ENCODE measurements around the gene LRRC55.
"Not testable (repeated sequence)": the region's sequence is repeated elsewhere in the genome, so short reads cannot be mapped to it uniquely, and the experiment has no call there.

Gene LRRC55

DNA sequence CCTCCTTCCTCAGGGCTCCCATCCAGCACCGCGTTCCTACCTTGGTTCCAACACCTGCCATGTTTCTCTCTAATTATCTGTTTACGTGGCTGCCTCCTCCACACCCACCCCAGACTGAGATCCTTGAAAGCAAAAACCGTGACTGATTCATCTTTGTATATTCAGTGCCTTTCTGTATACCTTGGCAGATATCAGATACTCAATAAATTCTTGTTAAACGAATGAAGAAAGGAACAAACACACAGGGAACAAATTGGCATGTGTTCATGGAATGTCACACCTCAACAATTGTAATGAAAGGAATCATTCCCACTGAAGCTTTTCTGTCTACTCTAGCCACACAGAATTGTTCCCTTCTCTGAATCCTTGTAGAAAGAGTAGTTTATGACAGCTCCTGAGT lies 20.4 kb upstream of the LRRC55 start:
- Histone ChIP-seq H3K36me3 (ENCODE audit: insufficient read depth, low read length) (no peaks in the 10 kb centered on the region), H3K4me3 (ENCODE audit: low read length) (no peak overlapping the region), H3K27me3 (ENCODE audit: insufficient read depth, low read length) (no peaks in the 10 kb centered on the region), H3K4me1 (ENCODE audit: insufficient read depth, low read length) (peaks cover 4% of the 10 kb centered on the region), H3K9me3 (ENCODE audit: insufficient read depth, low read depth, low read length) (no peaks in the 10 kb centered on the region), H3K27ac (ENCODE audit: low read depth, low read length) (no peak overlapping the region), H3K9ac (ENCODE audit: low read depth, low read length) (no peak overlapping the region)
- 84% methylated on average over 5 of the region's 5 CpGs for WGBS

- no peaks in the 10 kb centered on the region for H3K27me3 ChIP-seq (ENCODE audit: insufficient read depth, low read length)
- 76% methylated on average over 6 of the region's 6 CpGs for WGBS
These were observed 19.4 kb upstream of the LRRC55 start for GRCh38 chr11:57162179-57162898.

GRCh38 chr11:57163160-57163868 lies 18.4 kb upstream of the LRRC55 start:
- WGBS: 87% methylated on average over 6 of the region's 6 CpGs
- no peak overlapping the region for H3K9ac ChIP-seq (ENCODE audit: low read depth, low read length)
- H3K4me3 ChIP-seq (ENCODE audit: low read length): no peak overlapping the region
- no peaks in the 10 kb centered on the region for H3K36me3 ChIP-seq (ENCODE audit: insufficient read depth, low read length)
- no peaks in the 10 kb centered on the region for H3K27me3 ChIP-seq (ENCODE audit: insufficient read depth, low read length)
- H3K4me1 ChIP-seq (ENCODE audit: insufficient read depth, low read length): no peaks in the 10 kb centered on the region
- no peak overlapping the region for H3K27ac ChIP-seq (ENCODE audit: low read depth, low read length)
- H3K9me3 ChIP-seq (ENCODE audit: insufficient read depth, low read depth, low read length): peaks cover 4% of the 10 kb centered on the region; the same call in 1 of the 2 replicates

More at GRCh38 chr11:57162179-57162898, 19.4 kb upstream of the LRRC55 start:
- Histone ChIP-seq H3K4me1 (ENCODE audit: insufficient read depth, low read length) (no peaks in the 10 kb centered on the region), H3K4me3 (ENCODE audit: low read length) (no peak overlapping the region), H3K9me3 (ENCODE audit: insufficient read depth, low read depth, low read length) (no peaks in the 10 kb centered on the region), H3K9ac (ENCODE audit: low read depth, low read length) (no peak overlapping the region), H3K27ac (ENCODE audit: low read depth, low read length) (no peak overlapping the region), H3K36me3 (ENCODE audit: insufficient read depth, low read length) (no peaks in the 10 kb centered on the region)

DNA sequence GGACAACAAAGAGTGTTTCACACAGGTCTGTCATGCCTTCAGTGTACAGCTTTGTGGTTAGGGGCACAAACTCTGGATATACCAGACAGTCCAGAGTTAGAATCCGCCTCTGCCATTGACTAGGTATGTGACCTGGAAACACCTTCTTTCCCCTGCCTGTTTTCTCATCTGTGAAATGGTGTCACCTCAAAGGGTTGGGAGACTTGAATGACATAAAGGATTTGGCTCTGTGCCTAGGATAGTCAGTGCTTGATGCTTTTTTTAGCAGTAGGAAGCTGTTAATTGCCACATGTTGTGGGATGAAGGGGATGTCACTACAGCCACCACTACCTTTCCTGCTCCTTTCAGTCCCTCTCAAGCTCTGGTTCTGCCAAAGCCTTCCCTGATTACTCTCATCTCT lies 17.4 kb upstream of the LRRC55 start:
- Histone ChIP-seq H3K9ac (ENCODE audit: low read depth, low read length) (no peak overlapping the region), H3K9me3 (ENCODE audit: insufficient read depth, low read depth, low read length) (peaks cover 5% of the 10 kb centered on the region; the same call in 1 of the 2 replicates), H3K27me3 (ENCODE audit: insufficient read depth, low read length) (no peaks in the 10 kb centered on the region), H3K27ac (ENCODE audit: low read depth, low read length) (no peak overlapping the region), H3K4me1 (ENCODE audit: insufficient read depth, low read length) (no peaks in the 10 kb centered on the region), H3K4me3 (ENCODE audit: low read length) (no peak overlapping the region), H3K36me3 (ENCODE audit: insufficient read depth, low read length) (no peaks in the 10 kb centered on the region)
- 89% methylated on average over 1 of the region's 1 CpG for WGBS

DNA sequence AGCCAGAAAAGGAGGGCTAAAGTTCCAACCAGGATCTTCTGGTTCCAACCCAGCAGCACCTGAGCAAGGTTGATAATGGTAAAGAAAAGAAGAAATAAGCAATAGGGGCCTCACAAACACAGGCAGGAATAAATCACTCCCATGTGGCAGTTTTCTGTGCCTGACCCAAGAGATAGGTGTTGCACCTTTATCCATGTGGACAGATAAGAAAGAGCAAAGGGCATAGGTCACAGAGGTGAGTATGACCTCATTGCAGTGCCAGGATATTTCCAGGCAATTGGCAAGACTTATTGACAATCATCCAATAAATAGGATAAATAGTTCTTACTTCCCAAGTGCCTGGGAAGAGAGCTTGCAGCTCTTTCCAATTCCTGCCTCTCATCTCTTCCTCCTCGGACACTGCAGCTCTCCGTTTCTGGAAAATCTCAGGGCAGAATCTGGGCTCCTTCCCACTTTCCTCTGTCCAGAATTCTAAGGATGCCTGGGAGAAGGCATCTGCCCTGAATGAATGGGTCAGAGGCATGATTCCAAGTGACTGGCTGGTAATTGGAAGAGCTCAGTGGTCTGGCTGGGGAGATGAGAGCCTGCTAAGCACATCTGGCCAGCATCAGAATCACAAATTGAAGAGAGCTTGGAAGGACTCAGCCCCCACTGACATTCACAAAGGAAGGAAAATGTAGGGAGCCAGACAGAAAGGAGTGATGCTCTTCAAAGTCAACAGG lies 14.5 kb upstream of the LRRC55 start:
- H3K27me3 ChIP-seq (ENCODE audit: insufficient read depth, low read length): no peaks in the 10 kb centered on the region
- H3K27ac ChIP-seq (ENCODE audit: low read depth, low read length): no peak overlapping the region
- WGBS: 88% methylated on average over 2 of the region's 2 CpGs
- H3K4me1 ChIP-seq (ENCODE audit: insufficient read depth, low read length): no peaks in the 10 kb centered on the region
- peaks cover 10% of the 10 kb centered on the region; the same call in 1 of the 2 replicates for H3K9me3 ChIP-seq (ENCODE audit: insufficient read depth, low read depth, low read length)
- no peaks in the 10 kb centered on the region for H3K36me3 ChIP-seq (ENCODE audit: insufficient read depth, low read length)
- no peak overlapping the region for H3K9ac ChIP-seq (ENCODE audit: low read depth, low read length)
- H3K4me3 ChIP-seq (ENCODE audit: low read length): no peak overlapping the region

GRCh38 chr11:57169732-57170313 lies 11.9 kb upstream of the LRRC55 start:
- 93% methylated on average over 2 of the region's 2 CpGs for WGBS
- peaks cover 10% of the 10 kb centered on the region; the same call in 1 of the 2 replicates for H3K9me3 ChIP-seq (ENCODE audit: insufficient read depth, low read depth, low read length)
- not testable (repeated sequence) for H3K4me3 ChIP-seq (ENCODE audit: low read length)

DNA sequence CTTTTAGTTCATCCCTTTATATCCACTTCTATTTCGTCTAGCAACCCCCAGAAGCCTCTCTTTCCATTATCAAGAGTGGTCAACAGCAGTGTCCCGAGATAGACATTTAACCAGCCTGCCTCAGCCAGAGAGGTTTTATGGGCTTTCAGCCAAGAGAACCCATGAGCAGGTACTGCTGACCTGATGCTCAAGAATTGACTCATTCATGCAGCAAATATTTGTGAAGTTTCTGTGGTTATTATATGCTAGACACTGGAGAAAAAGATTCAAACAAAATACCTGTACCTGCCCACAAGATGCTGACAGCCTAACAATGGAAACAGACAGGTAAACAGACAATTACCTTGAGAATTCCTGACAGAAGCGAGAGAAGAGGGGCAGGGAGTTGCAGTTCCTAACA lies 9.7 kb upstream of the LRRC55 start:
- WGBS: 86% methylated on average over 3 of the region's 3 CpGs
- no peak overlapping the region for H3K27ac ChIP-seq (ENCODE audit: low read depth, low read length)
- H3K9ac ChIP-seq (ENCODE audit: low read depth, low read length): no peak overlapping the region
- no peaks in the 10 kb centered on the region for H3K4me1 ChIP-seq (ENCODE audit: insufficient read depth, low read length)
- H3K36me3 ChIP-seq (ENCODE audit: insufficient read depth, low read length): no peaks in the 10 kb centered on the region
- no peak overlapping the region for H3K4me3 ChIP-seq (ENCODE audit: low read length)
- H3K9me3 ChIP-seq (ENCODE audit: insufficient read depth, low read depth, low read length): peaks cover 10% of the 10 kb centered on the region; the same call in 1 of the 2 replicates
- no peaks in the 10 kb centered on the region for H3K27me3 ChIP-seq (ENCODE audit: insufficient read depth, low read length)

More at GRCh38 chr11:57169732-57170313, 11.9 kb upstream of the LRRC55 start:
- H3K4me1 ChIP-seq (ENCODE audit: insufficient read depth, low read length); H3K36me3 ChIP-seq (ENCODE audit: insufficient read depth, low read length); H3K27me3 ChIP-seq (ENCODE audit: insufficient read depth, low read length); H3K9ac ChIP-seq (ENCODE audit: low read depth, low read length); H3K27ac ChIP-seq (ENCODE audit: low read depth, low read length): not testable (repeated sequence)

DNA sequence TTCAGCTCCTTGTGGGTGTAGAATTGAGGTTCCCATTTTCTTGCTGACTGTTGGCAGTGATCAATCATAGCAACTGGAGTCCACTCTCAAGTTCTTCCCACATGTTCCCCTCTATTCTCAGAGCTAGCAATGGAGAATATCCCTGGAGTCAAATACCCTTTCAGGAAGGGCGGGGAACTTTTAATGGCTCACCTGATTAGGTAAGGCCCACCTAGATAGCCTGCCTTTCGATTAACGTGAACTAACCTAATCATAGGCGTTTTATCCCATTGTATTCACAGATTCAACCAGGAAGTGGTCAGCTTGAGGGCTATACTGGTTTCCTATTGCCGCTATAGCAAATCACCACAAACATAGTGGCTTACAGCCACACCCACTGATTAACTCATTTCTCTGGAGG lies 7.1 kb upstream of the LRRC55 start:
- H3K27ac ChIP-seq (ENCODE audit: low read depth, low read length): no peak overlapping the region
- no peak overlapping the region for H3K4me3 ChIP-seq (ENCODE audit: low read length)
- H3K4me1 ChIP-seq (ENCODE audit: insufficient read depth, low read length): no peaks in the 10 kb centered on the region; the same call in 1 of the 2 replicates
- no peaks in the 10 kb centered on the region for H3K36me3 ChIP-seq (ENCODE audit: insufficient read depth, low read length)
- 0 out of 2 replicates have a peak, but pooled peaks cover 4% of the 10 kb centered on the region for H3K9me3 ChIP-seq (ENCODE audit: insufficient read depth, low read depth, low read length)
- H3K9ac ChIP-seq (ENCODE audit: low read depth, low read length): no peak overlapping the region
- 94% methylated on average over 5 of the region's 5 CpGs for WGBS
- H3K27me3 ChIP-seq (ENCODE audit: insufficient read depth, low read length): peaks cover 10% of the 10 kb centered on the region

- Histone ChIP-seq H3K4me1 (ENCODE audit: insufficient read depth, low read length) (no peaks in the 10 kb centered on the region; the same call in 1 of the 2 replicates), H3K27ac (ENCODE audit: low read depth, low read length) (no peak overlapping the region), H3K27me3 (ENCODE audit: insufficient read depth, low read length) (peaks cover 16% of the 10 kb centered on the region), H3K9me3 (ENCODE audit: insufficient read depth, low read depth, low read length) (no peaks in the 10 kb centered on the region), H3K9ac (ENCODE audit: low read depth, low read length) (no peak overlapping the region), H3K36me3 (ENCODE audit: insufficient read depth, low read length) (no peaks in the 10 kb centered on the region), H3K4me3 (ENCODE audit: low read length) (no peak overlapping the region)
These were observed 6.3 kb upstream of the LRRC55 start for GRCh38 chr11:57175478-57175877.

DNA sequence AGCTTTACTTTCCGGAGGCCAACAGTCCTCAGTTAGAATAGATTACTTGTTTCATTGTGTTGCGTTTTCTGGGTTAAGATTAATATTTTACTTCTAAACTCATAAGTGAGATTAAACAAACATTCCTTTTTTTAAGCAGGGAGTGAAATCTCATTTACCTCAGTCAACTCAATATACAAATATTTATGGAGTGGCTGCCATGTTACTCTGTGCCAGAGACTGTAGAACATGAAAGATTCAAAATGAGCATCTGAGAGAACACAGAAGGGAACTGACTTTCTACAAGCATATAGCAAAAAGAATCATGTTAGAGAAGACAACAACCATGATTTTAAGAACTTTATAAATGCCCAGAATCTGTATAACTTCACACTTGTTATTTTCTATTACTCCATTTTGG lies 3.4 kb upstream of the LRRC55 start:
- Histone ChIP-seq H3K27me3 (ENCODE audit: insufficient read depth, low read length) (peaks cover 34% of the 10 kb centered on the region), H3K36me3 (ENCODE audit: insufficient read depth, low read length) (no peaks in the 10 kb centered on the region), H3K4me3 (ENCODE audit: low read length) (no peak overlapping the region)

DNA sequence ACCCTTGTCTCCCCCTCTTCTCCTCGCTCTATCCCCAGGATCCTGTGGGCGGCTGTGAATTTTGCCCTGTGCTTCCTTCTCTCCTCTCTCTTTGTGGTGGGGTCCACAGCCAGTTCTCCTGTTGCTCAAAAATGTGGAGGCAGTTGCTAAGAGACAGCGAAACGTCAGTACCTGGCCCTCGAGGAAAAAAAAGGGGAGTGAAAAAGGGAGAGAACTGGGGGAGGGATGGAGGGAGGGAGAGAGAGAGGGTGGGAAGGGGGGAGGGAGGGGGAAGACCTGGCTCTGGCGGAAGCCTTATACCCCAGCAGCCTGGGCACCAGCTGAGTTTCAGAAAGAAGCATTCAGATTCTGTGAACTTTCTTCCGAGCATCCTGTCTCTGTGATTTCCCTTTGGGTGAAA lies 2.1 kb upstream of the LRRC55 start:
- WGBS: 26% methylated on average over 7 of the region's 7 CpGs
- no peaks in the 10 kb centered on the region for H3K36me3 ChIP-seq (ENCODE audit: insufficient read depth, low read length)
- peaks cover 34% of the 10 kb centered on the region for H3K27me3 ChIP-seq (ENCODE audit: insufficient read depth, low read length)
- peaks cover 3% of the 10 kb centered on the region for H3K4me1 ChIP-seq (ENCODE audit: insufficient read depth, low read length)
- H3K9me3 ChIP-seq (ENCODE audit: insufficient read depth, low read depth, low read length): no peaks in the 10 kb centered on the region
- no peak overlapping the region for H3K27ac ChIP-seq (ENCODE audit: low read depth, low read length)
- H3K4me3 ChIP-seq (ENCODE audit: low read length): peak overlapping the region; percentile 68
- no peak overlapping the region for H3K9ac ChIP-seq (ENCODE audit: low read depth, low read length)

More for the DNA sequence above, 3.4 kb upstream of the LRRC55 start:
- Histone ChIP-seq H3K27ac (ENCODE audit: low read depth, low read length) (no peak overlapping the region), H3K9me3 (ENCODE audit: insufficient read depth, low read depth, low read length) (no peaks in the 10 kb centered on the region), H3K4me1 (ENCODE audit: insufficient read depth, low read length) (peaks cover 3% of the 10 kb centered on the region), H3K9ac (ENCODE audit: low read depth, low read length) (no peak overlapping the region)
- no CpG with 5 or more reads among the region's 2 CpGs for WGBS

Measured in HUES64 (cell line).